Activated T-cell treated with anti-CD3 and anti-CD28 coated beads, Interleukin-2, amount 50 U/mL, for 24 hours (primary cell): ENCODE results near the gene ZNG1F.
"Not testable (repeated sequence)": the region's sequence is repeated elsewhere in the genome, so short reads cannot be mapped to it uniquely, and the experiment has no call there.

ENCODE experiments used
- DNase-seq: peaks from one replicate; pipeline ENCODE4 v3.0.0-alpha.2; 2020
- H3K27ac Mint-ChIP-seq: 2 replicates; pipeline ENCODE4 v1.8.0; 2020; ENCODE audit warnings: mild to moderate bottlenecking, mixed read lengths
- H3K27me3 Mint-ChIP-seq: 2 replicates; pipeline ENCODE4 v1.8.0; 2020; ENCODE audit warnings: mixed read lengths
- H3K36me3 Mint-ChIP-seq: 2 replicates; pipeline ENCODE4 v1.8.0; 2020; ENCODE audit warnings: low read depth, mixed read lengths
- H3K4me1 Mint-ChIP-seq: 2 replicates; pipeline ENCODE4 v1.8.0; 2020; ENCODE audit warnings: low read depth, mixed read lengths
- H3K4me3 Mint-ChIP-seq: 2 replicates; pipeline ENCODE4 v1.8.0; 2020; ENCODE audit warnings: mild to moderate bottlenecking, moderate library complexity, mixed read lengths
- H3K9me3 Mint-ChIP-seq: 2 replicates; pipeline ENCODE4 v1.8.0; 2020; ENCODE audit warnings: mixed read lengths

The ZNG1F gene

GRCh38 chr9:41126746-41127446 lies 62.2 kb downstream of the ZNG1F start:
- H3K27me3 Mint-ChIP-seq, H3K36me3 Mint-ChIP-seq, H3K9me3 Mint-ChIP-seq, DNase-seq, H3K4me1 Mint-ChIP-seq, H3K4me3 Mint-ChIP-seq, H3K27ac Mint-ChIP-seq: not testable (repeated sequence)

- not testable (repeated sequence) for H3K4me1 Mint-ChIP-seq, H3K27ac Mint-ChIP-seq, H3K36me3 Mint-ChIP-seq, H3K4me3 Mint-ChIP-seq, H3K9me3 Mint-ChIP-seq, DNase-seq, H3K27me3 Mint-ChIP-seq
These were observed 63.2 kb downstream of the ZNG1F start for GRCh38 chr9:41125936-41126335.

- not testable (repeated sequence) for H3K9me3 Mint-ChIP-seq, DNase-seq, H3K4me3 Mint-ChIP-seq, H3K27ac Mint-ChIP-seq, H3K4me1 Mint-ChIP-seq, H3K27me3 Mint-ChIP-seq, H3K36me3 Mint-ChIP-seq
These were observed 63.9 kb downstream of the ZNG1F start for GRCh38 chr9:41125109-41125658.

- H3K4me3 Mint-ChIP-seq, H3K9me3 Mint-ChIP-seq, H3K4me1 Mint-ChIP-seq, H3K27me3 Mint-ChIP-seq, DNase-seq, H3K27ac Mint-ChIP-seq, H3K36me3 Mint-ChIP-seq: not testable (repeated sequence)
These were observed 64.6 kb downstream of the ZNG1F start for GRCh38 chr9:41124250-41125108.

GRCh38 chr9:41123812-41124211 lies 65.3 kb downstream of the ZNG1F start:
- H3K4me3 Mint-ChIP-seq, H3K36me3 Mint-ChIP-seq, H3K27me3 Mint-ChIP-seq, DNase-seq, H3K9me3 Mint-ChIP-seq, H3K4me1 Mint-ChIP-seq, H3K27ac Mint-ChIP-seq: not testable (repeated sequence)

GRCh38 chr9:41123396-41123795 lies 65.7 kb downstream of the ZNG1F start:
- not testable (repeated sequence) for H3K4me3 Mint-ChIP-seq, H3K27me3 Mint-ChIP-seq, DNase-seq, H3K9me3 Mint-ChIP-seq, H3K4me1 Mint-ChIP-seq, H3K36me3 Mint-ChIP-seq, H3K27ac Mint-ChIP-seq

GRCh38 chr9:41120696-41121095 lies 68.4 kb downstream of the ZNG1F start:
- H3K27me3 Mint-ChIP-seq, H3K4me1 Mint-ChIP-seq, H3K27ac Mint-ChIP-seq, H3K4me3 Mint-ChIP-seq, H3K36me3 Mint-ChIP-seq, H3K9me3 Mint-ChIP-seq, DNase-seq: not testable (repeated sequence)

GRCh38 chr9:41119719-41120118 lies 69.4 kb downstream of the ZNG1F start:
- H3K4me1 Mint-ChIP-seq, H3K27ac Mint-ChIP-seq, H3K36me3 Mint-ChIP-seq, H3K27me3 Mint-ChIP-seq, H3K9me3 Mint-ChIP-seq, DNase-seq, H3K4me3 Mint-ChIP-seq: not testable (repeated sequence)

- H3K27me3 Mint-ChIP-seq, H3K9me3 Mint-ChIP-seq, H3K4me3 Mint-ChIP-seq, DNase-seq, H3K27ac Mint-ChIP-seq, H3K36me3 Mint-ChIP-seq, H3K4me1 Mint-ChIP-seq: not testable (repeated sequence)
These were observed 69.8 kb downstream of the ZNG1F start for GRCh38 chr9:41119311-41119710.

GRCh38 chr9:41113348-41113747 lies 75.8 kb downstream of the ZNG1F start:
- not testable (repeated sequence) for DNase-seq, H3K9me3 Mint-ChIP-seq

GRCh38 chr9:41111414-41111813 lies 77.7 kb downstream of the ZNG1F start:
- H3K27ac Mint-ChIP-seq, H3K9me3 Mint-ChIP-seq, H3K36me3 Mint-ChIP-seq, H3K4me3 Mint-ChIP-seq, DNase-seq, H3K27me3 Mint-ChIP-seq, H3K4me1 Mint-ChIP-seq: not testable (repeated sequence)

More at GRCh38 chr9:41113348-41113747, 75.8 kb downstream of the ZNG1F start:
- H3K36me3 Mint-ChIP-seq, H3K4me3 Mint-ChIP-seq, H3K27me3 Mint-ChIP-seq, H3K27ac Mint-ChIP-seq, H3K4me1 Mint-ChIP-seq: not testable (repeated sequence)

GRCh38 chr9:41110913-41111312 lies 78.2 kb downstream of the ZNG1F start:
- H3K4me1 Mint-ChIP-seq, H3K9me3 Mint-ChIP-seq, H3K36me3 Mint-ChIP-seq, H3K27me3 Mint-ChIP-seq, DNase-seq, H3K4me3 Mint-ChIP-seq, H3K27ac Mint-ChIP-seq: not testable (repeated sequence)

- H3K4me1 Mint-ChIP-seq, H3K36me3 Mint-ChIP-seq, H3K9me3 Mint-ChIP-seq, H3K27ac Mint-ChIP-seq, DNase-seq, H3K4me3 Mint-ChIP-seq, H3K27me3 Mint-ChIP-seq: not testable (repeated sequence)
These were observed 79.9 kb downstream of the ZNG1F start for GRCh38 chr9:41109253-41109652.

- not testable (repeated sequence) for DNase-seq, H3K27ac Mint-ChIP-seq, H3K4me3 Mint-ChIP-seq, H3K9me3 Mint-ChIP-seq, H3K36me3 Mint-ChIP-seq, H3K4me1 Mint-ChIP-seq, H3K27me3 Mint-ChIP-seq
These were observed 80.3 kb downstream of the ZNG1F start for GRCh38 chr9:41108816-41109215.

- not testable (repeated sequence) for H3K4me3 Mint-ChIP-seq, H3K4me1 Mint-ChIP-seq, DNase-seq, H3K36me3 Mint-ChIP-seq, H3K27ac Mint-ChIP-seq, H3K27me3 Mint-ChIP-seq, H3K9me3 Mint-ChIP-seq
These were observed 82.5 kb downstream of the ZNG1F start for GRCh38 chr9:41106472-41107116.
